Kidney epithelial cell (primary cell): ENCODE data around the gene GABRB3. TPM values are rescaled to one million over a fixed set of nuclear protein-coding genes. Genes with fewer than 3 reads are reported as not detected.

Experiments used
- DNase-seq: peaks from one replicate; pipeline ENCODE4 v3.0.0-alpha.2; 2010; ENCODE audit warnings: low read depth
- H3K27me3 ChIP-seq: 2 replicates; pipeline ENCODE4 v1.6.0; 2011; ENCODE audit warnings: low read length; ENCODE audit not compliant: control insufficient read depth, insufficient read depth
- H3K36me3 ChIP-seq: 2 replicates; pipeline ENCODE4 v1.5.1; 2011; ENCODE audit warnings: low read length; ENCODE audit not compliant: control insufficient read depth, insufficient read depth
- H3K4me3 ChIP-seq: 2 replicates; pipeline ENCODE4 v1.5.1; 2011; ENCODE audit warnings: low read depth, mild to moderate bottlenecking, control low read depth, low read length
- total RNA-seq: library from RNA; depleted of rRNA; stranded (reverse); fragments of >200 nt; gene quantifications from 2 replicates; pipeline ENCODE4 v1.2.3, GENCODE V29; 2015
- TF ChIP-seq, protein P1 (sequence below): IDR thresholded peaks from 2 replicates; pipeline ENCODE4 v1.5.1; 2011; ENCODE audit warnings: mild to moderate bottlenecking, moderate library complexity, low read length, control low read depth, inconsistent platforms; ENCODE audit not compliant: insufficient read depth, poor library complexity, severe bottlenecking

Gene GABRB3
- total RNA-seq, 1 donor from 2014 or later, result 0.21 TPM

DNA sequence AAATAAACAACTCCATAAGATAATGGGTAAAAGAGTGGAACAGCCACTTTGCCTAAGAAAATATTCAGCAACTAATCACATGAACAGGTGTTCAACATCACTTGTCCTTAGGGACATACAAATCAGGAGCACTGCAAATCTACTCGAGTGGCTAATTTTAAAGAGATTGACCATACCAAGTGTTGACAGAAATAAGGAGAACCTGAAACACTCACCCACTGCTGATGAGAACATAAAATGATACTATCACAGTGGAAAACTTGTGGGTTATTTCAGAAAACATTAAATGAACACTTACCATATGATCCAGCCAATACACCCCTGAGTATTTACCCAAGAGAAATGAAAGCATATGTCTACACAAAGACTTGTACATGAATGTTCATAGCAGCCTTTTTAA is 70.5 kb downstream of the GABRB3 start:
- H3K36me3 ChIP-seq, result no peaks in the 10 kb centered on the region
- no peaks in the 10 kb centered on the region for H3K27me3 ChIP-seq
- H3K4me3 ChIP-seq, result no peak overlapping the region
- TF ChIP-seq, protein P1, sequence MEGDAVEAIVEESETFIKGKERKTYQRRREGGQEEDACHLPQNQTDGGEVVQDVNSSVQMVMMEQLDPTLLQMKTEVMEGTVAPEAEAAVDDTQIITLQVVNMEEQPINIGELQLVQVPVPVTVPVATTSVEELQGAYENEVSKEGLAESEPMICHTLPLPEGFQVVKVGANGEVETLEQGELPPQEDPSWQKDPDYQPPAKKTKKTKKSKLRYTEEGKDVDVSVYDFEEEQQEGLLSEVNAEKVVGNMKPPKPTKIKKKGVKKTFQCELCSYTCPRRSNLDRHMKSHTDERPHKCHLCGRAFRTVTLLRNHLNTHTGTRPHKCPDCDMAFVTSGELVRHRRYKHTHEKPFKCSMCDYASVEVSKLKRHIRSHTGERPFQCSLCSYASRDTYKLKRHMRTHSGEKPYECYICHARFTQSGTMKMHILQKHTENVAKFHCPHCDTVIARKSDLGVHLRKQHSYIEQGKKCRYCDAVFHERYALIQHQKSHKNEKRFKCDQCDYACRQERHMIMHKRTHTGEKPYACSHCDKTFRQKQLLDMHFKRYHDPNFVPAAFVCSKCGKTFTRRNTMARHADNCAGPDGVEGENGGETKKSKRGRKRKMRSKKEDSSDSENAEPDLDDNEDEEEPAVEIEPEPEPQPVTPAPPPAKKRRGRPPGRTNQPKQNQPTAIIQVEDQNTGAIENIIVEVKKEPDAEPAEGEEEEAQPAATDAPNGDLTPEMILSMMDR, result no peak
- DNase-seq, result no peak

DNA sequence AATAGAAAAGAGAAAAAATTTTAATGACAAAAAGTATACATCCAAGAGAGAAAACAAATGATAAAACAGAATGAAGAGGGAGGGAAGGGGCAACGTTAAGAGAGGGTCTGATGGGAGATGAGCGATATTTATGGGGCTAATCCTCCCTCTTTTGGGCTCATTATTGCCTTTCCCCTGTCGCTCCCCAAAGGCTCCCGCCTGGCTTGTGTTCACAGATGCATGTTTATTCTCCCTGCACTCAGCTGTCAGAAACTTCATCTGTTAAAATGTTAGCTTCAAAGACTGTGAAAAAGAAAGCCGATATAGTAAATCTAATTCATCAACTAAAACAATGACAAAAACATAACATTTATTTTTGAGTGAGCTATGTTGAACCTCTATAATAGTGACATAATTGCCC is 74.3 kb downstream of the GABRB3 start:
- DNase-seq, result no peak
- TF ChIP-seq, protein P1, result no peak
- H3K27me3 ChIP-seq, result no peaks in the 10 kb centered on the region
- H3K36me3 ChIP-seq, result no peaks in the 10 kb centered on the region
- H3K4me3 ChIP-seq, result no peak overlapping the region

DNA sequence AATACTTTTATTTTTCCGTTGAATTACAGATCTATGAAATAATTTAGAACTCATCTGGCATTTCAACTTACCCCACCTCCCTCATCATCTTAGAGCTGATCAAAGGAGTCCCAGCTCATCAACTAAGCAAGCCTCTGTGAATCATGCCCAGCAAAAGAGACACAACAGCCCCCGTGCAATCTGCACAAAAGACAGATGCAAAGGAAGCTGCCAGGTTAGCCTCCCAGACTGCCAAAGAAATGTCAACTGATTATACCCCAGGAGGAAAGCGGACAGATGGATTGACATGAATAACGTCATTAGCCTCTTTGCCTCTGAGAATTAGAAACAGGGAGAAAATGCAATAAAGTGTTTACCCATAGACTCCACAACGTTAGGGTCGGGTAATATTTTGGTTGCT is 75.0 kb downstream of the GABRB3 start:
- no peaks in the 10 kb centered on the region for H3K27me3 ChIP-seq
- no peak overlapping the region for H3K4me3 ChIP-seq
- TF ChIP-seq, protein P1, result no peak
- H3K36me3 ChIP-seq, result no peaks in the 10 kb centered on the region
- no peak for DNase-seq

- no peaks in the 10 kb centered on the region for H3K27me3 ChIP-seq
- no peaks in the 10 kb centered on the region for H3K36me3 ChIP-seq
- DNase-seq, result no peak
- TF ChIP-seq, protein P1, result no peak
- H3K4me3 ChIP-seq, result no peak overlapping the region
Observed at GRCh38 chr15:26691249-26691648, 81.6 kb downstream of the GABRB3 start.

DNA sequence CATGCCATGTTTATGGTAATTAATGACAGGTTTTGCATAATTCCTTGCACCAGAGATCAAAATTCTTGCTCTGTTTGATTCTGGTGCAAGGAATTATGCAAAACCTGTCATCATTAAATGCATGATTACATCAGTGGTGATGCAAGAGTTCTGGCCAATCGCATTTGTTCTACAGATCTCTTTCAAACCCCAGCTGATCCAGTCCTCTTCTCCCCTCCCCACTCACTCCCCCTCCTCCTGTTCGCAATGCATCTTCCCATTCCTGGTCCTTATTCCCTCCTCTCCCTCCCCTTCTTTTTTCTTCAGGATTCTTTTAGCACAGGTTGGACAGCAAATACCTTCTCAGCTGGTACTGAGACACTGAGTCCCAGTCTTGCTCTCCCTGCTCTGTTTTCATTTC is 82.1 kb downstream of the GABRB3 start:
- H3K27me3 ChIP-seq, result no peaks in the 10 kb centered on the region
- no peaks in the 10 kb centered on the region for H3K36me3 ChIP-seq
- TF ChIP-seq, protein P1, result no peak
- no peak overlapping the region for H3K4me3 ChIP-seq
- DNase-seq, result no peak

- TF ChIP-seq, protein P1, result no peak
- Histone ChIP-seq H3K4me3 (no peak overlapping the region), H3K36me3 (no peaks in the 10 kb centered on the region), H3K27me3 (no peaks in the 10 kb centered on the region)
- no peak for DNase-seq
Observed at GRCh38 chr15:26689462-26689861, 83.4 kb downstream of the GABRB3 start.
